ENCODE results near the gene POLR2H.

DNA sequence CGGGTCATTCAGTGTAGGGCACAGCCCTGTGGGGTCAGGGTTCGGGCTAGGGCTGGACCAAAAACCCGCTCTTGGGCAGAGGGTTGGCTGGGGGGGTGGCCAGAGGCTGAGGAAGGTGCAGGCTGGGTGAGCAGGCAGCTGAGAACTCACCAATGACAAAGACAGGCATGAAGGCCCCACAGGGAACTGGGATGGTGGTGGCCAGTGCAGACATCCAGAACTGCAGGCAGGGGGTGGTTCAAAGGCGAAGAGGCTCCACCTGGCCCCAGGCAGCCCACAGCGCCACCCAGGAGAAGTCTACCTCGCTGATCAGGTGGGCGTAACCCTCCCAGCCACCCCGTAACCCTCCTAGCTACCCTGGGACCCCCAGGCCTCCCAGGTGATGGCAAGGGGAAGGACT lies 6.8 kb upstream of the POLR2H start:
- TF ChIP-seq ZNF384 (IDR thresholded peaks at IDR 0.05) (no peak), FOXA1 (IDR thresholded peaks at IDR 0.05) (no peak), BHLHE40 (IDR thresholded peaks at IDR 0.05; ENCODE audit: borderline replicate concordance) (no peak), TARDBP (IDR thresholded peaks at IDR 0.05) (no peak), FOXK2 (IDR thresholded peaks at IDR 0.05) (no peak), SP1 (IDR thresholded peaks at IDR 0.05) (no peak), ARNT (IDR thresholded peaks at IDR 0.05) (no peak), FOXM1 (IDR thresholded peaks at IDR 0.05; ENCODE audit: borderline replicate concordance) (no peak), LEF1 (IDR thresholded peaks at IDR 0.05; ENCODE audit: borderline replicate concordance) (no peak), ELF4 (IDR thresholded peaks at IDR 0.05) (no peak), SUZ12 (IDR thresholded peaks at IDR 0.05) (no peak), NFRKB (IDR thresholded peaks at IDR 0.05) (no peak), HDGF (IDR thresholded peaks at IDR 0.05; ENCODE audit: borderline replicate concordance) (no peak)

Data from HEK293T (cell line).